Pancreas (tissue), 10 donors: ENCODE data around the gene FOXM1. TPM values are rescaled to one million over a fixed set of nuclear protein-coding genes. Genes with fewer than 3 reads are reported as not detected.

ENCODE experiments used
- ATAC-seq, 4 donors: fragments of 200-7000 bp; cut with Tn5 transposase; one replicate each; pipeline versions ENCODE4 v1.8.0 to v1.9.1; 2020; ENCODE audit warnings: mild to moderate bottlenecking in 4 of 4, moderate library complexity in 4 of 4
- DNase-seq, 6 donors: peaks; one replicate each; pipeline ENCODE4 v3.0.0-alpha.2; 2020
- FAIRE-seq: peaks from 2 replicates; lab custom pipeline; 2012; peaks lifted over from hg19 to GRCh38; lab: Jason Lieb, UNC
- H3K27ac ChIP-seq, 4 donors: fragments of 200-600 bp; sonication (generic); 1 replicate in 3 of 4; 2 replicates in 1 of 4; pipeline versions ENCODE4 v1.5.0 to v1.8.0; 2020
- H3K27me3 ChIP-seq, 4 donors: fragments of 200-600 bp; one replicate each; pipeline ENCODE4 v1.8.0; 2021
- H3K36me3 ChIP-seq, 3 donors: fragments of 200-600 bp; sonication (generic) in 1 of 3; one replicate each; pipeline versions ENCODE4 v1.5.0 to v1.8.0; 2020 to 2021
- H3K4me1 ChIP-seq, 3 donors: fragments of 200-600 bp; one replicate each; pipeline ENCODE4 v1.8.0; 2021
- H3K4me3 ChIP-seq, 4 donors: fragments of 200-600 bp; sonication (generic) in 2 of 4; one replicate each; pipeline versions ENCODE4 v1.5.0 to v1.8.0; 2020 to 2021
- H3K9me3 ChIP-seq, 4 donors: fragments of 200-600 bp; one replicate each; pipeline ENCODE4 v1.8.0; 2021
- WGBS, 2 donors: extraction: QIAGEN DNeasy Blood & Tissue Kit; methylation state at CpG; one replicate each; pipeline ENCODE4 v1.1.7; 2013; 5-methylcytosine and 5-hydroxymethylcytosine counted together
- intact Hi-C, 3 donors: fragments of 100-400 bp; cut with DNase I; formaldehyde crosslinking; loops; one replicate each; pipeline versions ENCODE4 v1.11.1 to v1.14.2; 2022
- polyA plus RNA-seq, 2 donors: library from polyadenylated mRNA; stranded (reverse); fragments of 200-250 nt; gene quantifications; one replicate each; pipeline ENCODE4 v1.2.3, GENCODE V29; 2013
- total RNA-seq, 6 donors: library from RNA; stranded (reverse); fragmentation: NEBNext Ultra II Directional in 4 of 6; extraction: Animal tissue kit (Norgen Biotek cat#: 25700) in 4 of 6; gene quantifications; one replicate each; pipeline versions ENCODE4 v1.2.1 to v1.2.4, GENCODE V29; 2021 to 2023
- TF ChIP-seq, protein P1 (sequence below), 4 donors: fragments of 200-600 bp; sonication (generic) in 3 of 4; IDR thresholded peaks; one replicate each; pipeline versions ENCODE4 v1.5.0 to v1.8.0; 2021; ENCODE audit warnings: antibody characterized with exemption in 4 of 4
- donor health status: healthy with polysubstance abuse.
- donor health status: DM: no; HTN: no; CAD: no; lungs with moderate emphysema.
- donor health status: DM: no; HTN: no; CAD: no.
- donor health status: control.
- donor health status: control.
- donor health status: Bipolar disorder and iron deficiency.
- donor health status: DM: yes; HTN: yes; CAD: no.
- donor health status: DM: no; HTN: no; CAD: no.
- donor health status: DM: no; HTN: no; CAD: no.
- donor health status: DM: yes; HTN: yes; CAD: no.

The FOXM1 gene
- total and polyA plus RNA-seq, 8 donors, result 0.12 to 1.5 (median 0.60) TPM; not detected in 1

- no peak for ATAC-seq
- no peaks in the 10 kb centered on the region for H3K27me3 ChIP-seq
- FAIRE-seq, result no peak
- no peak for DNase-seq
- no peak overlapping the region for H3K27ac ChIP-seq
- H3K9me3 ChIP-seq, result no peaks in the 10 kb centered on the region
- WGBS, 2 donors, result 79 to 81% methylated on average over 12 of the region's 12 CpGs
- H3K36me3 ChIP-seq, result no peaks in the 10 kb centered on the region
- no peak overlapping the region for H3K4me3 ChIP-seq
- intact Hi-C loops, result no loop called here
- TF ChIP-seq, protein P1, sequence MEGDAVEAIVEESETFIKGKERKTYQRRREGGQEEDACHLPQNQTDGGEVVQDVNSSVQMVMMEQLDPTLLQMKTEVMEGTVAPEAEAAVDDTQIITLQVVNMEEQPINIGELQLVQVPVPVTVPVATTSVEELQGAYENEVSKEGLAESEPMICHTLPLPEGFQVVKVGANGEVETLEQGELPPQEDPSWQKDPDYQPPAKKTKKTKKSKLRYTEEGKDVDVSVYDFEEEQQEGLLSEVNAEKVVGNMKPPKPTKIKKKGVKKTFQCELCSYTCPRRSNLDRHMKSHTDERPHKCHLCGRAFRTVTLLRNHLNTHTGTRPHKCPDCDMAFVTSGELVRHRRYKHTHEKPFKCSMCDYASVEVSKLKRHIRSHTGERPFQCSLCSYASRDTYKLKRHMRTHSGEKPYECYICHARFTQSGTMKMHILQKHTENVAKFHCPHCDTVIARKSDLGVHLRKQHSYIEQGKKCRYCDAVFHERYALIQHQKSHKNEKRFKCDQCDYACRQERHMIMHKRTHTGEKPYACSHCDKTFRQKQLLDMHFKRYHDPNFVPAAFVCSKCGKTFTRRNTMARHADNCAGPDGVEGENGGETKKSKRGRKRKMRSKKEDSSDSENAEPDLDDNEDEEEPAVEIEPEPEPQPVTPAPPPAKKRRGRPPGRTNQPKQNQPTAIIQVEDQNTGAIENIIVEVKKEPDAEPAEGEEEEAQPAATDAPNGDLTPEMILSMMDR (IDR thresholded peaks at IDR 0.05), result no peak
- H3K4me1 ChIP-seq, result no peaks in the 10 kb centered on the region
Measured at GRCh38 chr12:2892246-2892645, 15.3 kb upstream of the FOXM1 start.

DNA sequence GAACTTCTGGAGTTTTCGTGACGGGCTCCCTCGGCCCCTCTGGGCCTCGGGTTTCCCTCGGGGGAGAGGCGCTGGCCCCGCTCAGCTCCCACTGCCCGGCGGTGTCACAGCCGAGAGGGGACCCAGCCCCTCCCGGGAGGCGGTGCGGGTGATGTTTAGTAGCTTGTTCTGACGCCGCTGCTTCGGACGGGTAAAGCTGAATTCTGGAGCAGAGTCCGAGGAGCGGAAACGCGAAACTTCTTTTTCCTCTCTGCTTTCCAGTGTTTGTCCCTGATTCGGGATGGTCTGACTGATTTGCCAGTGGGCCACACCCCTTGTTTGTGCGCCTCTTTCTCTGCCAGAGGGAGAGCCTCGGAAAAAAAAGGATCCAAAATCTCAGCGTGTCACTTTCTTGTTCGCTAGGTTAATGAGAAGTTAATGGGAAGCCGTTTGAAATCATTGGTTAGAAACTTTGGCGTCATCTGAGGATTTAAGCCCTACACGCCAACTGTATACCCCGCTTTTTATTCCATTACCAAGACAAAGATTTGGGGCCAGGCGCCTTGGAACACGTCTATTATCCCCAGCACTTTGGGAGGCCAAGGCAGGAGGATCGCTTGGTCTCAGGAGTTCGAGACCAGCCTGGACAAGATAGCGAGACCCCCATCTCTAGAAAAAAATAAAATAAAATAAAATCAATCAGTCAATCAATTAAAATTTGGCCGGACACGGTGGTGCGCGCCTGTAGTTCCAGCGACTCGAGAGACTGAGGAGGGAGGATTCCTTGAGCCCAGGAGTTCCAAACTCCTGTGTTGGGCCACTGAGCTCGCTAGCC lies 14.5 kb upstream of the FOXM1 start:
- no peaks in the 10 kb centered on the region for H3K36me3 ChIP-seq
- no peaks in the 10 kb centered on the region for H3K9me3 ChIP-seq
- intact Hi-C loops, result no loop called here
- DNase-seq (peak in 4 of 6 donors; percentile 36 to 63 (median 42)), FAIRE-seq (no peak), ATAC-seq (peak; percentile 47 to 61 (median 54))
- no peaks in the 10 kb centered on the region for H3K4me1 ChIP-seq
- peak overlapping the region; percentile 62 to 91 (median 65) for H3K4me3 ChIP-seq
- no peaks in the 10 kb centered on the region for H3K27me3 ChIP-seq
- H3K27ac ChIP-seq, result peak overlapping the region; percentile 72 to 96 (median 86)
- TF ChIP-seq, protein P1 (IDR thresholded peaks at IDR 0.05), result no peak
- 20% methylated on average over 42 of the region's 42 CpGs for WGBS, 2 donors

DNA sequence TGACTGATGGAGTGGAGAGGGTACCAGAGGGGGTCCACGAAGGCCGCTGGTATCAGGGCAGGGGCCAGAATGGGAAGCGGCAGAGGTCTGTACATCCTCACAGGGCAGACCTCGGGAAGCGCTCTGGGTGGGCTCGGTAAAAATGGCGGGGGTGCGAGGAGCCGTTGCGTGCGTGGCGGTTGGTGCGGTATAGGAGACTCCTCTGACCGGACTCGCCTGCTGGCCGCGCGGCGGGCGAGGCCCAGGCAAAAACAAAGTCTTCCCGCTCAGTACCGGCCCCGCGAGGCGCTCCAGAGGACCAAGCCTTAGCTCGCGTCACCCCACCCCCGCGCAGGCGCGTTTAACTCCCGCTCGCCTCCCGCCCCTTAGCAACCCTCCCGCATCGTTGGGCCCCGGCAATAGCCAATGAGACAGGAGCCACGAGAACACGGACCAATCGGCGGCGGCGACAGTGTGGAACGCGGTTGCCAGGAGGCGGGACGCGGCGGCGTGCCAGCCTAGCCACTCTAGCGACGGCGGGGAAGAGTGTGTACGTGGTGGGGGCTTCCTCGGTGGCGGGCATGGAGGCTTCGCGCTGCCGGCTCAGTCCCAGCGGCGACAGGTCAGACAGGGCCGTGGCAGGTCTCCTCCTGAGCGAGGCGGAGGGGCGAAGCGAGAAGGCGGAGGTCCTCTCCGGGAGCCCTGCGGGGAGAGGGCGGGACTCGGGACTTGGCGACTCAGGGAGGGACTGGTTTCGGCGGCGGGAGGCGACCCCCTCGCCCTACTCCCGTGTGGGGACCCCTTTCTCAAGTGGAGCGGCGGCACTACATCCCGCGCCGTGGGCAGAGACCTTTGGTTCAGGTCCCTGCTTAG lies 13.6 kb upstream of the FOXM1 start, which contains the start of gene TULP3:
Gene TULP3 (plus strand): TSS at position 504 of the 852 bp plus-strand sequence. CDS start 57 bp downstream, at position 561.
- TF ChIP-seq, protein P1 (IDR thresholded peaks at IDR 0.05), result no peak
- peak; percentile 32 for FAIRE-seq
- peak; percentile 97 to 99 (median 98) for ATAC-seq
- Histone ChIP-seq H3K36me3 (no peaks in the 10 kb centered on the region), H3K4me1 (no peaks in the 10 kb centered on the region), H3K27me3 (no peaks in the 10 kb centered on the region), H3K4me3 (peak within 1 kb of the TSS; percentile 62 to 91 (median 65)), H3K27ac (peak within 1 kb of the TSS; percentile 72 to 96 (median 86)), H3K9me3 (no peaks in the 10 kb centered on the region)
- DNase-seq, result peak; percentile 98 to 100 (median 99)
- intact Hi-C loops, result no loop called here
- WGBS, 2 donors, result 0 to 1% methylated on average over 80 to 83 of the region's 83 CpGs

- ATAC-seq (no peak), DNase-seq (no peak), FAIRE-seq (no peak)
- WGBS, 2 donors, result 72 to 78% methylated on average over 10 of the region's 10 CpGs
- intact Hi-C loops, result no loop called here
- Histone ChIP-seq H3K27ac (peak overlapping the region; percentile 72 to 96 (median 86)), H3K9me3 (no peaks in the 10 kb centered on the region), H3K36me3 (no peaks in the 10 kb centered on the region), H3K27me3 (no peaks in the 10 kb centered on the region), H3K4me3 (peak overlapping the region; percentile 62 to 91 (median 65)), H3K4me1 (no peaks in the 10 kb centered on the region)
- TF ChIP-seq, protein P1 (IDR thresholded peaks at IDR 0.05), result no peak
Measured at GRCh38 chr12:2890001-2890387, 13.0 kb upstream of the FOXM1 start.
